Measurements from ENCODE around the gene ITGAV.
"Not testable (repeated sequence)": the region's sequence is repeated elsewhere in the genome, so short reads cannot be mapped to it uniquely, and the experiment has no call there.

DNA sequence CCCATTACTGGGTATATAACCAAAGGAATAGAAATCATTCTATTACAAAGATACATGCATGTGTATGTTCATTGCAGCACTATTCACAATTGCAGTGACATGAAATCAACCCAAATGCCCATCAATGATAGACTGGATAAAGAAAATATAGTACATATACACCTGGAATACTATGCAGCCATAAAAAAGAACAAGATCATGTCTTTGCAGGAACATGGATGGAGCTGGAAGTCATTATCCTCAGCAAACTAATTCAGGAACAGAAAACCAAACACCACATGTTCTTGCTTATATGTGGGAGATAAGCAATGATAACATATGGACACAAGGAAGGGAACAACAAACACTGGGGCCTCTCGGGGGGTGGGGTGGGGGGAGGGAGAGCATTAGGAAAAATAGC, 20.7 kb upstream of the ITGAV start:
- TF ChIP-seq RAD21 (IDR thresholded peaks at IDR 0.05); YY1 (IDR thresholded peaks at IDR 0.05); GABPA (IDR thresholded peaks at IDR 0.05 in 1 of 2, conservative IDR thresholded peaks at IDR 0.05 in 1 of 2); JUND (IDR thresholded peaks at IDR 0.05): not testable (repeated sequence)
- TF ChIP-seq, protein P1, sequence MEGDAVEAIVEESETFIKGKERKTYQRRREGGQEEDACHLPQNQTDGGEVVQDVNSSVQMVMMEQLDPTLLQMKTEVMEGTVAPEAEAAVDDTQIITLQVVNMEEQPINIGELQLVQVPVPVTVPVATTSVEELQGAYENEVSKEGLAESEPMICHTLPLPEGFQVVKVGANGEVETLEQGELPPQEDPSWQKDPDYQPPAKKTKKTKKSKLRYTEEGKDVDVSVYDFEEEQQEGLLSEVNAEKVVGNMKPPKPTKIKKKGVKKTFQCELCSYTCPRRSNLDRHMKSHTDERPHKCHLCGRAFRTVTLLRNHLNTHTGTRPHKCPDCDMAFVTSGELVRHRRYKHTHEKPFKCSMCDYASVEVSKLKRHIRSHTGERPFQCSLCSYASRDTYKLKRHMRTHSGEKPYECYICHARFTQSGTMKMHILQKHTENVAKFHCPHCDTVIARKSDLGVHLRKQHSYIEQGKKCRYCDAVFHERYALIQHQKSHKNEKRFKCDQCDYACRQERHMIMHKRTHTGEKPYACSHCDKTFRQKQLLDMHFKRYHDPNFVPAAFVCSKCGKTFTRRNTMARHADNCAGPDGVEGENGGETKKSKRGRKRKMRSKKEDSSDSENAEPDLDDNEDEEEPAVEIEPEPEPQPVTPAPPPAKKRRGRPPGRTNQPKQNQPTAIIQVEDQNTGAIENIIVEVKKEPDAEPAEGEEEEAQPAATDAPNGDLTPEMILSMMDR (IDR thresholded peaks at IDR 0.05; ENCODE audit: low read depth, low read length, missing input control) = not testable (repeated sequence)
- TF ChIP-seq, protein P2, sequence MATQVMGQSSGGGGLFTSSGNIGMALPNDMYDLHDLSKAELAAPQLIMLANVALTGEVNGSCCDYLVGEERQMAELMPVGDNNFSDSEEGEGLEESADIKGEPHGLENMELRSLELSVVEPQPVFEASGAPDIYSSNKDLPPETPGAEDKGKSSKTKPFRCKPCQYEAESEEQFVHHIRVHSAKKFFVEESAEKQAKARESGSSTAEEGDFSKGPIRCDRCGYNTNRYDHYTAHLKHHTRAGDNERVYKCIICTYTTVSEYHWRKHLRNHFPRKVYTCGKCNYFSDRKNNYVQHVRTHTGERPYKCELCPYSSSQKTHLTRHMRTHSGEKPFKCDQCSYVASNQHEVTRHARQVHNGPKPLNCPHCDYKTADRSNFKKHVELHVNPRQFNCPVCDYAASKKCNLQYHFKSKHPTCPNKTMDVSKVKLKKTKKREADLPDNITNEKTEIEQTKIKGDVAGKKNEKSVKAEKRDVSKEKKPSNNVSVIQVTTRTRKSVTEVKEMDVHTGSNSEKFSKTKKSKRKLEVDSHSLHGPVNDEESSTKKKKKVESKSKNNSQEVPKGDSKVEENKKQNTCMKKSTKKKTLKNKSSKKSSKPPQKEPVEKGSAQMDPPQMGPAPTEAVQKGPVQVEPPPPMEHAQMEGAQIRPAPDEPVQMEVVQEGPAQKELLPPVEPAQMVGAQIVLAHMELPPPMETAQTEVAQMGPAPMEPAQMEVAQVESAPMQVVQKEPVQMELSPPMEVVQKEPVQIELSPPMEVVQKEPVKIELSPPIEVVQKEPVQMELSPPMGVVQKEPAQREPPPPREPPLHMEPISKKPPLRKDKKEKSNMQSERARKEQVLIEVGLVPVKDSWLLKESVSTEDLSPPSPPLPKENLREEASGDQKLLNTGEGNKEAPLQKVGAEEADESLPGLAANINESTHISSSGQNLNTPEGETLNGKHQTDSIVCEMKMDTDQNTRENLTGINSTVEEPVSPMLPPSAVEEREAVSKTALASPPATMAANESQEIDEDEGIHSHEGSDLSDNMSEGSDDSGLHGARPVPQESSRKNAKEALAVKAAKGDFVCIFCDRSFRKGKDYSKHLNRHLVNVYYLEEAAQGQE (IDR thresholded peaks at IDR 0.05) = not testable (repeated sequence)

Measured in liver (tissue), 3 donors.